ENCODE measurements around the gene PDCD2L. TPM values are rescaled to one million over a fixed set of nuclear protein-coding genes. Genes with fewer than 3 reads are reported as not detected.
A peak's percentile ranks its signal among the peaks of the same experiment; 100 is the strongest.

PDCD2L gene
- total RNA-seq, 2 donors from 2014 or later, result 15.5 to 16.2 TPM

- no peaks in the 10 kb centered on the region for H3K36me3 ChIP-seq
- H3K27ac ChIP-seq, result peak overlapping the region; percentile 82 to 84
- WGBS, result under 1% methylated on average over 29 of the region's 68 CpGs
- TF ChIP-seq POLR2AphosphoS5 (IDR thresholded peaks at IDR 0.05) (no peak), POLR2A (IDR thresholded peaks at IDR 0.05) (no peak), CTCF (IDR thresholded peaks at IDR 0.05) (no peak)
- peak; percentile 7 for DNase-seq (ENCODE audit: low spot score)
- H3K4me1 ChIP-seq (replicated peaks), result no peaks in the 10 kb centered on the region
- intact Hi-C loops (cut with DNase I), result loop anchor here (5.0 to 10.0 kb wide), 2 partner anchors 54 to 246 kb away; partner anchors contain the start of genes SCGB2B2, WTIP and ZNF302
- H3K9me3 ChIP-seq, result no peaks in the 10 kb centered on the region
- peak overlapping the region; percentile 60 to 85 for H3K4me3 ChIP-seq
- no peaks in the 10 kb centered on the region for H3K27me3 ChIP-seq (replicated peaks; ENCODE audit: insufficient read depth)
Observed at GRCh38 chr19:34428549-34429285, 24.5 kb downstream of the PDCD2L start.

DNA sequence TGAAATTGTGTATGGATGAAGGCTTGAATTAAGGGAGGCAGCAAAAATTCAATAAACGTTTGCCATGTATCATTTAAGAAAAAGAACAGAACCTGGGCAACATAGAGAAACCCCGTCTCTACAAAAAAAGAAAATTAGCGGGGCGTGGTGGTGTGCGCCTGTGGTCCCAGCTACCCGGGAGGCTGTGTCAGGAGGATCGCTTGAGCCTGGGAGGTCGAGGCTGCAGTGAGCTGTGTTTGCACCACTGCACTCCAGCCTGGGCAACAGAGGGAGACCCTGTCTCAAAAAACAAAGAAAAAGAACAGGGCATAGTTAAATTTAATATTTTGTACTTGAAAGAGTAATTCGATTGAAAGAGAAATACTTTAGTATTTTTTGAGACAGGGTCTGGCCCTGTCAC is 25.4 kb downstream of the PDCD2L start:
- intact Hi-C loops (cut with DNase I), result loop anchor here (5.0 to 10.0 kb wide), 2 partner anchors 53 to 245 kb away; partner anchors contain the start of genes SCGB2B2, WTIP and ZNF302
- H3K36me3 ChIP-seq, result no peaks in the 10 kb centered on the region
- no peak for DNase-seq (ENCODE audit: low spot score)
- H3K27me3 ChIP-seq (replicated peaks; ENCODE audit: insufficient read depth), result no peaks in the 10 kb centered on the region
- no peaks in the 10 kb centered on the region for H3K9me3 ChIP-seq
- H3K4me1 ChIP-seq (replicated peaks), result no peaks in the 10 kb centered on the region
- H3K27ac ChIP-seq, result no peak overlapping the region
- TF ChIP-seq CTCF (IDR thresholded peaks at IDR 0.05) (no peak), POLR2A (IDR thresholded peaks at IDR 0.05) (no peak), POLR2AphosphoS5 (IDR thresholded peaks at IDR 0.05) (no peak)
- peak overlapping the region; percentile 60 to 85 for H3K4me3 ChIP-seq
- WGBS, result 70% methylated on average over 9 of the region's 9 CpGs

- Histone ChIP-seq H3K4me1 (replicated peaks) (no peaks in the 10 kb centered on the region), H3K27me3 (replicated peaks; ENCODE audit: insufficient read depth) (no peaks in the 10 kb centered on the region), H3K36me3 (no peaks in the 10 kb centered on the region), H3K4me3 (no peak overlapping the region), H3K27ac (no peak overlapping the region), H3K9me3 (no peaks in the 10 kb centered on the region)
- no peak for DNase-seq (ENCODE audit: low spot score)
- 36% methylated on average over 6 of the region's 6 CpGs for WGBS
- TF ChIP-seq CTCF (IDR thresholded peaks at IDR 0.05), result peak in 3 of 4 experiments; percentile 27 to 51 (median 29)
- no peak for TF ChIP-seq POLR2A (IDR thresholded peaks at IDR 0.05)
- intact Hi-C loops (cut with DNase I), result no loop called here
Observed at GRCh38 chr19:34430738-34431625, 26.8 kb downstream of the PDCD2L start.

DNA sequence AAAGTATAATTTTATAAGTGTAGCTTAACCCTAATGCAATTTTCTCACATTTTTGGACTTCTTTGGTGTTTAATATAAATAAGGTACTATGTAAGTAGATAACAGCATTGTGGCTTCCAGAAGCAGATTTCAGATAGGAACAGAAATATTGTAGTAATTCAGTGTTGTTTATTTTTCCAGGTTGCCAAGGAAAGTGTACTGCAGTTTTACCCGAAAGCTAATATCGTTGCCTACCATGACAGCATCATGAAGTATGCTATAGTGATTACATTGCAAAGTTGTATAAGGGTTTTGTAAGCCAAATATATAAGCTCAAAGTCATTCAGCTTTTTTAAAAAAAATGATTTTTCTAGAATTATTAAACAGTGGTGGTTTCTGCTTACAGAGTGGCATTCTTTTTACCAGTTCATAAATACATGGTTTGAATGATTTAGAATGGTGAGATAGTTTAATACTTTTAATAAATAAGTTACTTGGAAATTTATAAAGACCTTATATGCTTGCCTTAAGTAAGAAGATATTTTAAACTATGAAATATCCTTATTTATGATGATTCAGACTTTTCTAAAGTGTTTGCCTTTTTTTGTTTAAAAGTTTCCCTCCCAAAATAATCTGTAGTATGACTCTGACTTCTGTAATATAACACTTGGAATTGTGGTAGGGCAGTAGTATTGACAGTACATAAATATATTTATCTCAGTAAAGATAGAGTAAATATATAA is 27.6 kb downstream of the PDCD2L start:
- H3K4me3 ChIP-seq, result no peak overlapping the region
- no peaks in the 10 kb centered on the region for H3K4me1 ChIP-seq (replicated peaks)
- H3K27me3 ChIP-seq (replicated peaks; ENCODE audit: insufficient read depth), result no peaks in the 10 kb centered on the region
- WGBS, result 44% methylated on average over 2 of the region's 2 CpGs
- H3K27ac ChIP-seq, result no peak overlapping the region
- DNase-seq (ENCODE audit: low spot score), result no peak
- intact Hi-C loops (cut with DNase I), result no loop called here
- no peaks in the 10 kb centered on the region for H3K9me3 ChIP-seq
- TF ChIP-seq CTCF (IDR thresholded peaks at IDR 0.05) (no peak), POLR2AphosphoS5 (IDR thresholded peaks at IDR 0.05) (no peak), POLR2A (IDR thresholded peaks at IDR 0.05) (no peak)
- H3K36me3 ChIP-seq, result peaks cover 0 to 4% of the 10 kb centered on the region in 2 donors
